NB4 (cell line): ENCODE results near the gene GPATCH2L.

ENCODE experiments used
- MYC ChIP-seq: IDR thresholded peaks from 2 replicates; pipeline ENCODE4 v1.6.1; 2011; ENCODE audit warnings: low read depth, low read length
- POLR2A ChIP-seq: IDR thresholded peaks from 2 replicates; pipeline ENCODE4 v1.6.1; 2011; ENCODE audit warnings: mild to moderate bottlenecking; ENCODE audit not compliant: insufficient read length; ENCODE audit errors: extremely low read depth
- TF ChIP-seq, protein P1 (sequence below): IDR thresholded peaks from 2 replicates; pipeline ENCODE4 v1.6.1; 2011; ENCODE audit warnings: low read depth, low read length
- TF ChIP-seq, protein P2 (sequence below): IDR thresholded peaks from one replicate; pipeline ENCODE4 v1.5.1; 2012; ENCODE audit warnings: low read depth, low read length

DNA sequence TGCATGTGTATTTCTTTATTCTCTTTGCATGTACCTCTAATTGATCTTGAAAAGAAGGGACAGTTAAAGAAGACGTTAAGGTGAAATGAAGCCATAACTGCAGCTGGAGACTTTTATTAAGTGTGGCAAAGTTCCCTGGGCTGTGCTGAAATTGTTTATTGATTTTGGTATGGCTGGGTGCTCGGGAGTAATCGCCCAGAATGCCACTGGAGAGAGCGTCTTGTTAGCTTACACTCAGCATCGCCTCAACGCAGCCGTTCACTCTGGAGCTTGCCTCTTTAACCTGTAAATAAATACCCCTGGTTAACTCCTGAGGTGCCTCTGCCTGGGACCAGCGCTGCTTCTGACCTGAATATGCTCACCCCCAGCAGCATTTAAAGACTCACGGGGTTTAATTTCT is 98.6 kb downstream of the GPATCH2L start:
- TF ChIP-seq, protein P1, sequence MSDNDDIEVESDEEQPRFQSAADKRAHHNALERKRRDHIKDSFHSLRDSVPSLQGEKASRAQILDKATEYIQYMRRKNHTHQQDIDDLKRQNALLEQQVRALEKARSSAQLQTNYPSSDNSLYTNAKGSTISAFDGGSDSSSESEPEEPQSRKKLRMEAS: no peak
- TF ChIP-seq MYC (no peak), POLR2A (no peak)
- TF ChIP-seq, protein P2, sequence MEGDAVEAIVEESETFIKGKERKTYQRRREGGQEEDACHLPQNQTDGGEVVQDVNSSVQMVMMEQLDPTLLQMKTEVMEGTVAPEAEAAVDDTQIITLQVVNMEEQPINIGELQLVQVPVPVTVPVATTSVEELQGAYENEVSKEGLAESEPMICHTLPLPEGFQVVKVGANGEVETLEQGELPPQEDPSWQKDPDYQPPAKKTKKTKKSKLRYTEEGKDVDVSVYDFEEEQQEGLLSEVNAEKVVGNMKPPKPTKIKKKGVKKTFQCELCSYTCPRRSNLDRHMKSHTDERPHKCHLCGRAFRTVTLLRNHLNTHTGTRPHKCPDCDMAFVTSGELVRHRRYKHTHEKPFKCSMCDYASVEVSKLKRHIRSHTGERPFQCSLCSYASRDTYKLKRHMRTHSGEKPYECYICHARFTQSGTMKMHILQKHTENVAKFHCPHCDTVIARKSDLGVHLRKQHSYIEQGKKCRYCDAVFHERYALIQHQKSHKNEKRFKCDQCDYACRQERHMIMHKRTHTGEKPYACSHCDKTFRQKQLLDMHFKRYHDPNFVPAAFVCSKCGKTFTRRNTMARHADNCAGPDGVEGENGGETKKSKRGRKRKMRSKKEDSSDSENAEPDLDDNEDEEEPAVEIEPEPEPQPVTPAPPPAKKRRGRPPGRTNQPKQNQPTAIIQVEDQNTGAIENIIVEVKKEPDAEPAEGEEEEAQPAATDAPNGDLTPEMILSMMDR: no peak
